CD4-positive, CD25-positive, alpha-beta regulatory T cell (primary cell): ENCODE results near the gene NAA16. TPM values are rescaled to one million over a fixed set of nuclear protein-coding genes. Genes with fewer than 3 reads are reported as not detected.
"Not testable (repeated sequence)": the region's sequence is repeated elsewhere in the genome, so short reads cannot be mapped to it uniquely, and the experiment has no call there.

Experiments used
- ATAC-seq, 2 donors: fragments of 150-1000 bp; cut with Tn5 transposase; one replicate each; pipeline ENCODE4 v1.10.0; 2021; ENCODE audit warnings: low read depth in 2 of 2, moderate number of reproducible peaks in 2 of 2, moderate library complexity in 1 of 2
- DNase-seq, 3 donors: peaks; one replicate each; pipeline versions ENCODE4 v3.0.0 to v3.0.0-alpha.2; 2012 to 2022; ENCODE audit warnings: mixed read lengths in 1 of 3
- H3K27ac ChIP-seq: one replicate; pipeline ENCODE4 v1.7.0; 2013; ENCODE audit warnings: mild to moderate bottlenecking, low read length; ENCODE audit not compliant: insufficient read depth, poor library complexity, severe bottlenecking
- H3K27me3 ChIP-seq: one replicate; pipeline ENCODE4 v1.7.0; 2013; ENCODE audit warnings: low read length; ENCODE audit not compliant: control insufficient read depth, insufficient read depth
- H3K36me3 ChIP-seq: one replicate; pipeline ENCODE4 v1.7.0; 2013; ENCODE audit warnings: mild to moderate bottlenecking, low read length, moderate library complexity; ENCODE audit not compliant: control insufficient read depth, insufficient read depth
- H3K4me1 ChIP-seq: 2 replicates; pipeline ENCODE4 v1.7.0; 2013; ENCODE audit warnings: mild to moderate bottlenecking, low read length; ENCODE audit not compliant: insufficient read depth, control insufficient read depth, poor library complexity, severe bottlenecking
- H3K4me3 ChIP-seq: one replicate; pipeline ENCODE4 v1.7.0; 2013; ENCODE audit warnings: low read depth, mild to moderate bottlenecking, low read length, moderate library complexity
- H3K9me3 ChIP-seq, 2 experiments: 1 replicate in 1 of 2; 2 replicates in 1 of 2; pipeline ENCODE4 v1.7.0; 2013; ENCODE audit warnings: low read length in 2 of 2, mild to moderate bottlenecking in 1 of 2, moderate library complexity in 1 of 2; ENCODE audit not compliant: control insufficient read depth in 2 of 2
- H3K27ac Mint-ChIP-seq, 3 donors: one replicate each; pipeline ENCODE4 v1.8.0; 2020 to 2022; ENCODE audit warnings: mild to moderate bottlenecking in 3 of 3, mixed read lengths in 3 of 3, moderate library complexity in 2 of 3
- H3K27me3 Mint-ChIP-seq: one replicate; pipeline ENCODE4 v1.8.0; 2022; ENCODE audit warnings: mild to moderate bottlenecking, mixed read lengths
- H3K36me3 Mint-ChIP-seq: one replicate; pipeline ENCODE4 v1.8.0; 2020; ENCODE audit warnings: mixed read lengths
- H3K4me1 Mint-ChIP-seq, 4 donors: one replicate each; pipeline ENCODE4 v1.8.0; 2020 to 2022; ENCODE audit warnings: mixed read lengths in 4 of 4, mild to moderate bottlenecking in 1 of 4
- H3K4me3 Mint-ChIP-seq, 4 donors: one replicate each; pipeline ENCODE4 v1.8.0; 2020 to 2022; ENCODE audit warnings: mild to moderate bottlenecking in 4 of 4, mixed read lengths in 4 of 4, moderate library complexity in 3 of 4
- H3K9me3 Mint-ChIP-seq, 7 donors: one replicate each; pipeline ENCODE4 v1.8.0; 2020 to 2022; ENCODE audit warnings: mixed read lengths in 7 of 7, mild to moderate bottlenecking in 3 of 7, moderate library complexity in 2 of 7
- polyA plus RNA-seq, 4 donors: library from polyadenylated mRNA; unstranded; fragments of 300-500 nt; fragmentation: Illumina TruSeq; gene quantifications; one replicate each; pipeline ENCODE4 v1.2.3, GENCODE V29; 2021
- total RNA-seq: library from RNA; stranded (reverse); gene quantifications from one replicate; pipeline ENCODE4 v1.2.3, GENCODE V29; 2022

The NAA16 gene
- total and polyA plus RNA-seq, 5 donors from 2014 or later = 9.4 to 65.8 (median 15.3) TPM

- not testable (repeated sequence) for H3K27me3 ChIP-seq, H3K27ac Mint-ChIP-seq, H3K4me3 ChIP-seq, H3K36me3 Mint-ChIP-seq, ATAC-seq, H3K9me3 Mint-ChIP-seq, H3K27ac ChIP-seq, DNase-seq, H3K36me3 ChIP-seq, H3K4me3 Mint-ChIP-seq, H3K9me3 ChIP-seq, H3K27me3 Mint-ChIP-seq
- peaks cover 12% of the 10 kb centered on the region for H3K4me1 ChIP-seq
- H3K4me1 Mint-ChIP-seq = peaks cover 0 to 10% (median 2%) of the 10 kb centered on the region in 4 donors
Measured at GRCh38 chr13:41424675-41425074, 113.6 kb downstream of the NAA16 start.

GRCh38 chr13:41426047-41426446 is 115.0 kb downstream of the NAA16 start:
- peak in 1 of 3 donors; percentile 48 for DNase-seq
- Histone ChIP-seq H3K4me3 (no peak overlapping the region), H3K4me1 (peaks cover 12% of the 10 kb centered on the region), H3K27ac (no peak overlapping the region), H3K36me3 (no peaks in the 10 kb centered on the region), H3K27me3 (no peaks in the 10 kb centered on the region), H3K9me3 (no peaks in the 10 kb centered on the region)
- H3K27ac Mint-ChIP-seq = no peak overlapping the region
- no peak overlapping the region for H3K4me3 Mint-ChIP-seq
- H3K36me3 Mint-ChIP-seq = no peaks in the 10 kb centered on the region
- ATAC-seq = no peak
- peaks cover 9% of the 10 kb centered on the region for H3K27me3 Mint-ChIP-seq
- no peaks in the 10 kb centered on the region for H3K9me3 Mint-ChIP-seq
- H3K4me1 Mint-ChIP-seq = peaks cover 0 to 10% (median 2%) of the 10 kb centered on the region in 4 donors

Other genes with a start within 250 kb of the NAA16 start
- gene WBP4, start 249.8 kb upstream of the NAA16 start, total RNA-seq = 5.6 TPM
- gene WBP4, start 249.8 kb upstream of the NAA16 start, polyA plus RNA-seq = 1 to 10 TPM; 3.0 to 3.8 (median 3.4) TPM
- gene KBTBD6, start 178.5 kb upstream of the NAA16 start, total RNA-seq = 3.8 TPM
- gene KBTBD6, start 178.5 kb upstream of the NAA16 start, polyA plus RNA-seq = 1 to 10 TPM; 1.8 to 4.1 (median 2.9) TPM
- 2.3 TPM for gene KBTBD7, start 116.7 kb upstream of the NAA16 start, total RNA-seq
- 1 to 10 TPM; 4.7 to 9.9 (median 6.1) TPM for gene KBTBD7, start 116.7 kb upstream of the NAA16 start, polyA plus RNA-seq
- 22.2 TPM for gene MTRF1, start 47.7 kb upstream of the NAA16 start, total RNA-seq
- 10 to 100 TPM in 3 of 4 donors, 1 to 10 TPM in 1; 7.3 to 14.2 (median 12.3) TPM for gene MTRF1, start 47.7 kb upstream of the NAA16 start, polyA plus RNA-seq
- 370 TPM for gene RGCC, start 146.3 kb downstream of the NAA16 start, total RNA-seq
- 100 to 1,000 TPM; 101 to 179 (median 128) TPM for gene RGCC, start 146.3 kb downstream of the NAA16 start, polyA plus RNA-seq